HepG2 (cell line): ENCODE measurements around the gene TWNK. TPM values are rescaled to one million over a fixed set of nuclear protein-coding genes. Genes with fewer than 3 reads are reported as not detected.

ENCODE experiments used
- ATAD3A ChIP-seq: sonication (generic); formaldehyde crosslinking; IDR thresholded peaks from 2 replicates; pipeline ENCODE4 v1.4.0; 2020; ENCODE audit warnings: missing genetic modification reagents
- ERF ChIP-seq: IDR thresholded peaks from 2 replicates; pipeline ENCODE4 v1.6.1; 2018; ENCODE audit warnings: missing biosample characterization, missing genetic modification reagents
- ESRRA ChIP-seq: sonication (generic); formaldehyde crosslinking; IDR thresholded peaks from 2 replicates; pipeline ENCODE4 v1.5.1; 2020; ENCODE audit warnings: mild to moderate bottlenecking, low read depth, missing genetic modification reagents
- HDAC6 ChIP-seq: fragments of 200-600 bp; sonication (generic); IDR thresholded peaks from 2 replicates; pipeline ENCODE4 v1.7.0; 2017; ENCODE audit warnings: mild to moderate bottlenecking, antibody characterized with exemption, low read length, low read depth
- HES4 ChIP-seq: sonication (generic); formaldehyde crosslinking; IDR thresholded peaks from 2 replicates; pipeline ENCODE4 v1.9.0; 2021; ENCODE audit warnings: mild to moderate bottlenecking, missing genetic modification reagents, borderline replicate concordance
- HIVEP1 ChIP-seq: sonication (generic); formaldehyde crosslinking; IDR thresholded peaks from 2 replicates; pipeline ENCODE4 v1.4.0; 2020; ENCODE audit warnings: mild to moderate bottlenecking, missing genetic modification reagents
- ISX ChIP-seq: sonication (generic); formaldehyde crosslinking; conservative IDR thresholded peaks from 2 replicates; pipeline ENCODE4 v1.5.0; 2020; ENCODE audit warnings: missing genetic modification reagents
- KMT2B ChIP-seq: IDR thresholded peaks from 2 replicates; pipeline ENCODE4 v1.6.1; 2016; ENCODE audit warnings: missing genetic modification reagents, missing compliant biosample characterization
- NKX3-1 ChIP-seq: sonication (generic); formaldehyde crosslinking; IDR thresholded peaks from 2 replicates; pipeline ENCODE4 v1.5.0; 2020; ENCODE audit warnings: missing genetic modification reagents
- NPAS2 ChIP-seq: sonication (generic); formaldehyde crosslinking; IDR thresholded peaks from 2 replicates; pipeline ENCODE4 v1.8.0; 2022; ENCODE audit warnings: mild to moderate bottlenecking, missing genetic modification reagents, borderline replicate concordance
- POLR2A ChIP-seq, 2 experiments: IDR thresholded peaks; 2 replicates each; pipeline ENCODE4 v1.6.1; 2011; ENCODE audit warnings: low read depth in 2 of 2, low read length in 2 of 2, mild to moderate bottlenecking in 1 of 2, moderate library complexity in 1 of 2; ENCODE audit not compliant: insufficient read depth in 1 of 2
- RBAK ChIP-seq: sonication (generic); formaldehyde crosslinking; IDR thresholded peaks from 2 replicates; pipeline ENCODE4 v1.5.1; 2020; ENCODE audit warnings: mild to moderate bottlenecking, missing genetic modification reagents
- SMYD3 ChIP-seq: sonication (generic); formaldehyde crosslinking; IDR thresholded peaks from 2 replicates; pipeline ENCODE4 v1.8.1; 2023; ENCODE audit warnings: mild to moderate bottlenecking, missing genetic modification reagents
- TCF12 ChIP-seq, 2 experiments: fragments of 450-650 bp in 1 of 2; sonication (generic) in 1 of 2; formaldehyde crosslinking in 1 of 2; IDR thresholded peaks; 2 replicates each; pipeline versions ENCODE4 v1.6.1 to v1.8.0; 2017 to 2022; ENCODE audit warnings: antibody characterized with exemption in 1 of 2, mild to moderate bottlenecking in 1 of 2, missing genetic modification reagents in 1 of 2, moderate library complexity in 1 of 2
- ZFY ChIP-seq: sonication (generic); formaldehyde crosslinking; IDR thresholded peaks from 2 replicates; pipeline ENCODE4 v1.4.0; 2020; ENCODE audit warnings: missing genetic modification reagents
- ZIK1 ChIP-seq: sonication (generic); formaldehyde crosslinking; IDR thresholded peaks from 2 replicates; pipeline ENCODE4 v1.5.0; 2020; ENCODE audit warnings: mild to moderate bottlenecking, low read depth, missing genetic modification reagents, borderline replicate concordance
- ZMAT3 ChIP-seq: sonication (generic); formaldehyde crosslinking; conservative IDR thresholded peaks from 2 replicates; pipeline ENCODE4 v1.7.0; 2021; ENCODE audit warnings: missing genetic modification reagents
- ZNF230 ChIP-seq: sonication (generic); formaldehyde crosslinking; IDR thresholded peaks from 2 replicates; pipeline ENCODE4 v1.4.0; 2020; ENCODE audit warnings: mild to moderate bottlenecking, missing genetic modification reagents
- ZNF264 ChIP-seq: sonication (generic); formaldehyde crosslinking; IDR thresholded peaks from 2 replicates; pipeline ENCODE4 v1.4.0; 2020; ENCODE audit warnings: missing genetic modification reagents
- ZNF30 ChIP-seq: sonication (generic); formaldehyde crosslinking; IDR thresholded peaks from 2 replicates; pipeline ENCODE4 v1.5.0; 2020; ENCODE audit warnings: mild to moderate bottlenecking, missing genetic modification reagents
- ZNF44 ChIP-seq: sonication (generic); formaldehyde crosslinking; IDR thresholded peaks from 2 replicates; pipeline ENCODE4 v1.5.1; 2020; ENCODE audit warnings: mild to moderate bottlenecking, missing genetic modification reagents
- ZNF549 ChIP-seq: sonication (generic); formaldehyde crosslinking; IDR thresholded peaks from 2 replicates; pipeline ENCODE4 v1.5.0; 2020; ENCODE audit warnings: missing genetic modification reagents
- polyA plus RNA-seq, 8 experiments: library from polyadenylated mRNA; depleted of rRNA in 3 of 8; stranded (reverse) in 7 of 8; unstranded in 1 of 8; fragments of >200 nt; fragmentation: Illumina TruSeq in 4 of 8; extraction: Trizol in 4 of 8; gene quantifications; 2 replicates each; pipeline versions ENCODE4 v1.2.1 to v1.2.3, GENCODE V29; 2011 to 2016; ENCODE audit warnings: low read depth in 4 of 8, missing spikeins in 1 of 8, mixed read lengths in 1 of 8; ENCODE audit not compliant: insufficient read depth in 1 of 8
- total RNA-seq, 5 experiments: library from RNA; depleted of rRNA; stranded (reverse); fragments of >200 nt; fragmentation: Illumina TruSeq; extraction: Trizol; gene quantifications; 2 replicates each; pipeline ENCODE4 v1.2.3, GENCODE V29; 2016; ENCODE audit warnings: low read depth in 1 of 5
- TF ChIP-seq, protein P1 (sequence below): sonication (generic); formaldehyde crosslinking; IDR thresholded peaks from 2 replicates; pipeline ENCODE4 v1.4.0; 2020; ENCODE audit warnings: missing genetic modification reagents, borderline replicate concordance
- TF ChIP-seq, protein P2 (sequence below): sonication (generic); formaldehyde crosslinking; IDR thresholded peaks from 2 replicates; pipeline ENCODE4 v1.4.0; 2020; ENCODE audit warnings: missing genetic modification reagents
- TF ChIP-seq, protein P3 (sequence below): sonication (generic); formaldehyde crosslinking; IDR thresholded peaks from 2 replicates; pipeline ENCODE4 v1.8.1; 2023; ENCODE audit warnings: mild to moderate bottlenecking, missing genetic modification reagents, borderline replicate concordance
- TF ChIP-seq, protein P4 (sequence below): IDR thresholded peaks from 2 replicates; pipeline ENCODE4 v1.6.1; 2012; ENCODE audit warnings: low read length, improper control_type of control experiment

TWNK gene
- total and polyA plus RNA-seq, 2 of the 13 experiments (the other 11 are each of a cell fraction or from before 2014, with no cell fraction given), result 10.7 to 16.5 TPM

DNA sequence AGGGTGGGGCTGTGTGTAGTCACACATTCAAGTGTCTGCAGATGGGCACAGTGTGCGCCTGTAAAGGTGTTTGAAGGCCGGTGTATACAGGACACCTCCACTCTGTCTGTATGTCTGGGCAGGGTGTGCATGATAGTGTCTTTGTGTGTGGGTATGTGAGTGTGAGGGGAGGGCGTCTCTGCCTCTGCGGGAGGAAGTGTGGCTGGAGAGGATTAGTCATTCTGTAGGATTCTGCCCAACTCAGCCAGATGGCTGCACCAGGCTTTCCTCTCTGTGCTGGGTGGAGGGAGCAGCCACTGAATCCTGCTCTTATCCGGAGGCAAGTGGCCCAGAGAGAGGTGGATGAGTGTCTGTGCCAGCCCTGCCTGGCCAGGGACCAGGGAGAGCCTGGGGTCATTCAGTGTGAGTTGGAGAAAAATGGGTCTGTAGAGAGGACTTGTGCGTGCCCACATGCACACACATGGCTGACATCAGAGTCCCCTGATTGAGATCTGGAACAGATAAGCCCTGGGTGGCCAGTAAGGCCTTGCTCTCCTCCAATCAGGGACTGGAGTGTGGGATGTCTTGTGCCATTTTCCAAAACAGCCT lies 45.4 kb downstream of the TWNK start (continued):
- no peak for TF ChIP-seq ATAD3A
- no peak for TF ChIP-seq NKX3-1 (CRISPR knock-in tag)
- no peak for TF ChIP-seq RBAK (CRISPR knock-in tag)
- TF ChIP-seq SMYD3 (CRISPR knock-in tag), result no peak
- TF ChIP-seq, protein P1, sequence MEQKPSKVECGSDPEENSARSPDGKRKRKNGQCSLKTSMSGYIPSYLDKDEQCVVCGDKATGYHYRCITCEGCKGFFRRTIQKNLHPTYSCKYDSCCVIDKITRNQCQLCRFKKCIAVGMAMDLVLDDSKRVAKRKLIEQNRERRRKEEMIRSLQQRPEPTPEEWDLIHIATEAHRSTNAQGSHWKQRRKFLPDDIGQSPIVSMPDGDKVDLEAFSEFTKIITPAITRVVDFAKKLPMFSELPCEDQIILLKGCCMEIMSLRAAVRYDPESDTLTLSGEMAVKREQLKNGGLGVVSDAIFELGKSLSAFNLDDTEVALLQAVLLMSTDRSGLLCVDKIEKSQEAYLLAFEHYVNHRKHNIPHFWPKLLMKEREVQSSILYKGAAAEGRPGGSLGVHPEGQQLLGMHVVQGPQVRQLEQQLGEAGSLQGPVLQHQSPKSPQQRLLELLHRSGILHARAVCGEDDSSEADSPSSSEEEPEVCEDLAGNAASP (CRISPR knock-in tag), result no peak
- TF ChIP-seq ISX (CRISPR knock-in tag), result no peak
- TF ChIP-seq ZFY (CRISPR knock-in tag), result no peak; the same call in 1 of the 2 replicates
- TF ChIP-seq, protein P2, sequence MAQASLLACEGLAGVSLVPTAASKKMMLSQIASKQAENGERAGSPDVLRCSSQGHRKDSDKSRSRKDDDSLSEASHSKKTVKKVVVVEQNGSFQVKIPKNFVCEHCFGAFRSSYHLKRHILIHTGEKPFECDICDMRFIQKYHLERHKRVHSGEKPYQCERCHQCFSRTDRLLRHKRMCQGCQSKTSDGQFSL, result no peak
- TF ChIP-seq ZNF230, result 0 out of 2 replicates have a peak, but pooled peaks have one; percentile 49
- TF ChIP-seq TCF12 (IDR thresholded peaks at IDR 0.05), result no peak
- TF ChIP-seq TCF12 (CRISPR knock-in tag; IDR thresholded peaks at IDR 0.05), result no peak
- TF ChIP-seq ZMAT3, result no peak
- no peak for TF ChIP-seq HES4 (CRISPR knock-in tag)
- TF ChIP-seq, protein P3, sequence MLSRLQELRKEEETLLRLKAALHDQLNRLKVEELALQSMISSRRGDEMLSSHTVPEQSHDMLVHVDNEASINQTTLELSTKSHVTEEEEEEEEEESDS (CRISPR knock-in tag), result no peak
- TF ChIP-seq ERF (CRISPR knock-in tag), result no peak
- no peak for TF ChIP-seq ZNF30 (CRISPR knock-in tag)
- no peak for TF ChIP-seq KMT2B (CRISPR knock-in tag)
- no peak for TF ChIP-seq HIVEP1 (CRISPR knock-in tag)
- TF ChIP-seq NPAS2 (CRISPR knock-in tag), result no peak
- TF ChIP-seq POLR2A (IDR thresholded peaks at IDR 0.05; ENCODE audit: insufficient read depth in 1 of 2, low read depth in 2 of 2, low read length in 2 of 2), result 0 out of 4 replicates have a peak, but pooled peaks of 1 of the 2 experiments have one; percentile 25
- TF ChIP-seq ZNF264 (CRISPR knock-in tag), result no peak
- TF ChIP-seq, protein P4, sequence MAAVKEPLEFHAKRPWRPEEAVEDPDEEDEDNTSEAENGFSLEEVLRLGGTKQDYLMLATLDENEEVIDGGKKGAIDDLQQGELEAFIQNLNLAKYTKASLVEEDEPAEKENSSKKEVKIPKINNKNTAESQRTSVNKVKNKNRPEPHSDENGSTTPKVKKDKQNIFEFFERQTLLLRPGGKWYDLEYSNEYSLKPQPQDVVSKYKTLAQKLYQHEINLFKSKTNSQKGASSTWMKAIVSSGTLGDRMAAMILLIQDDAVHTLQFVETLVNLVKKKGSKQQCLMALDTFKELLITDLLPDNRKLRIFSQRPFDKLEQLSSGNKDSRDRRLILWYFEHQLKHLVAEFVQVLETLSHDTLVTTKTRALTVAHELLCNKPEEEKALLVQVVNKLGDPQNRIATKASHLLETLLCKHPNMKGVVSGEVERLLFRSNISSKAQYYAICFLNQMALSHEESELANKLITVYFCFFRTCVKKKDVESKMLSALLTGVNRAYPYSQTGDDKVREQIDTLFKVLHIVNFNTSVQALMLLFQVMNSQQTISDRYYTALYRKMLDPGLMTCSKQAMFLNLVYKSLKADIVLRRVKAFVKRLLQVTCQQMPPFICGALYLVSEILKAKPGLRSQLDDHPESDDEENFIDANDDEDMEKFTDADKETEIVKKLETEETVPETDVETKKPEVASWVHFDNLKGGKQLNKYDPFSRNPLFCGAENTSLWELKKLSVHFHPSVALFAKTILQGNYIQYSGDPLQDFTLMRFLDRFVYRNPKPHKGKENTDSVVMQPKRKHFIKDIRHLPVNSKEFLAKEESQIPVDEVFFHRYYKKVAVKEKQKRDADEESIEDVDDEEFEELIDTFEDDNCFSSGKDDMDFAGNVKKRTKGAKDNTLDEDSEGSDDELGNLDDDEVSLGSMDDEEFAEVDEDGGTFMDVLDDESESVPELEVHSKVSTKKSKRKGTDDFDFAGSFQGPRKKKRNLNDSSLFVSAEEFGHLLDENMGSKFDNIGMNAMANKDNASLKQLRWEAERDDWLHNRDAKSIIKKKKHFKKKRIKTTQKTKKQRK, result no peak
- no peak for TF ChIP-seq ZIK1 (CRISPR knock-in tag)
- TF ChIP-seq ZNF44 (CRISPR knock-in tag), result no peak
- no peak for TF ChIP-seq HDAC6
- TF ChIP-seq ZNF549, result no peak
- no peak; the same call in 1 of the 2 replicates for TF ChIP-seq ESRRA
